ENCODE measurements around the gene TNRC18.

TNRC18 gene

DNA sequence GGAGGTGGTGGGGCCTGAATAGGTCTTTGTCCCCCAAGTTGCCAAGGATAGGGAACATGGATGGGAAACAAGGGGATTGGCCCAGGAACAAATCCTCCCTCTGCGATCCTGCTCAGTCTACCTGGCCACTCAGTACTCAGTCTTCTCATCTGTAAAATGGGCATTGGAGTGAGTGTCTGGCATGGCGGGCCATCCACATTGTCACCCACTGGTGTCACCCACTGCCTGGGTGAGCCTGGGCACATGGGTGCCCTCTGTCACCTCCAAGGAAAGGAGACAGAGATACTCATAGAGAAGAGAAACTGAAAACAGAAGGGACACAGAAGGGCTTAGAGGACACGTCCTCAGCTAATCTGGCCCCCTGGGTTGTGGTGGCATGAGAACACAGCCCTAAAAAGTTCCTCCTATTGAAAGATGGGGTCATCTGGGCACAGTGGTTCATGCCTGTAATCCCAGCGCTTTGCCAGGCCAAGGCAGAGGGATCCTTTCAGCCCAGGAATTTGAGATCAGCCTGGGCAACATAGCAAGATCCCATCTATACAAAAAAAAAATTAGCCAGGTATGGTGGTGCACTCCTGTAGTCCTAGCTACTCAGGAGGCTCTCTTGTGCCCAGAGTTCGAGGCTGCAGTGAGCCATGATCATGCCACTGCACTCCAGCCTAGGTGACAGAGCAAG is 12.5 kb upstream of the TNRC18 start:
- DNase-seq (ENCODE audit: low read depth), result no peak
- no peak overlapping the region for H3K4me3 ChIP-seq (ENCODE audit: control insufficient read depth, low read depth, low read length)

DNA sequence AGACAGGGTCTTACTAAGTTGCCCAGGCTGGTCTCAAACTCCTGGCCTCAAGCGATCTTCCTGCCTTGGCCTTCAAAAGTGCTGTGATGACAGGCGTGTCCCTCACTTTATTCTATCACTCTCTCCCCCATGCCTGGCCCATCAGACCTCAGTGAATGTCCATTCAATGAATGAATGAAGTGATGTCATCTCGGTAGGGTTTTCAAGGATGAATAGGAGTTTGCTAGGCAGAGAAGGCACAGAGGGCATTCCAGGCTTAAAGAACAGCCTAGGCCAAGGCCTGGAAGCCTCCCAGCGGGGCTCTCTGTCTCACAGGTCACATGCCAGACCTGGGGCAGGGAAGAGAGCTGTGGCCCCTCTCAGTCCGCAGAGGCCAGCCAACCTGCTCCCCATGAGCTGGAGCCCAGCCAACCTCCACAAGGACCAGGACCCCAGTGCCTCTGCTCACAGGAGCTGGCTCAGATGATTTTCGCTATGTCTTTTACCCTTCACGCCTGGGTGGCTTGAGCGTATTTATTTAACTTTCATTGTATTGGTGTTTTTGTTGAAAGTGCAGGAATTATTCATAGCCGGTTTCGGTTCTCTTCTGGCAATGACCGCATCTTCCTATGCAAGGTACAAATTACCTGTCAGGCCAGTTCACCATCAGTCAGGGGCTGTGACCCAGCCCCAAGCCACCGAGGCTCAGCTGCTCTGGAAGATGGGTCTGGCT is 11.8 kb upstream of the TNRC18 start:
- no peak for DNase-seq (ENCODE audit: low read depth)
- H3K4me3 ChIP-seq (ENCODE audit: control insufficient read depth, low read depth, low read length), result no peak overlapping the region
- TF ChIP-seq, protein P1, sequence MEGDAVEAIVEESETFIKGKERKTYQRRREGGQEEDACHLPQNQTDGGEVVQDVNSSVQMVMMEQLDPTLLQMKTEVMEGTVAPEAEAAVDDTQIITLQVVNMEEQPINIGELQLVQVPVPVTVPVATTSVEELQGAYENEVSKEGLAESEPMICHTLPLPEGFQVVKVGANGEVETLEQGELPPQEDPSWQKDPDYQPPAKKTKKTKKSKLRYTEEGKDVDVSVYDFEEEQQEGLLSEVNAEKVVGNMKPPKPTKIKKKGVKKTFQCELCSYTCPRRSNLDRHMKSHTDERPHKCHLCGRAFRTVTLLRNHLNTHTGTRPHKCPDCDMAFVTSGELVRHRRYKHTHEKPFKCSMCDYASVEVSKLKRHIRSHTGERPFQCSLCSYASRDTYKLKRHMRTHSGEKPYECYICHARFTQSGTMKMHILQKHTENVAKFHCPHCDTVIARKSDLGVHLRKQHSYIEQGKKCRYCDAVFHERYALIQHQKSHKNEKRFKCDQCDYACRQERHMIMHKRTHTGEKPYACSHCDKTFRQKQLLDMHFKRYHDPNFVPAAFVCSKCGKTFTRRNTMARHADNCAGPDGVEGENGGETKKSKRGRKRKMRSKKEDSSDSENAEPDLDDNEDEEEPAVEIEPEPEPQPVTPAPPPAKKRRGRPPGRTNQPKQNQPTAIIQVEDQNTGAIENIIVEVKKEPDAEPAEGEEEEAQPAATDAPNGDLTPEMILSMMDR (IDR thresholded peaks at IDR 0.05; ENCODE audit: control insufficient read depth, insufficient read depth, low read depth, low read length, missing control alignments), result no peak

More for the DNA sequence above, 12.5 kb upstream of the TNRC18 start:
- TF ChIP-seq, protein P1 (IDR thresholded peaks at IDR 0.05; ENCODE audit: control insufficient read depth, insufficient read depth, low read depth, low read length, missing control alignments), result no peak

DNA sequence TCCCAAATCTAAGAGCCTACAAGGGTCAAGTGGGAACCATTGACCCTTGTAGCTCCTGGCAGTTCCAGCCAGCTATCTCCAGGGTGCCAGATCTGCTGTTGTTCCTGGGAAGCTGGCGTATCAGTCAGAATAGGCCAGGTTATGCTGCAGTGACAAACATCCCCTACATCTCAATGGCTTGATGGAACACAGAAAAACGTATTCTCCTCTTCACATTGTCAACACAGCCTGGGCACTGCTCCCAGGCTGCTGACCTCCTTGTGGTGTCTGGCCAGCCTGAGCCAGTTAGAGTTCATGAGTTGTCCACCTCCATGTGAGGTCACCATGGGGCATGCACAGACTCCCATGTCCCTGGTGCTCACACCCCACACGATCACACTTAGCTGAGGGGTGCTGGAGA is 9.5 kb upstream of the TNRC18 start:
- no peak overlapping the region for H3K4me3 ChIP-seq (ENCODE audit: control insufficient read depth, low read depth, low read length)
- TF ChIP-seq, protein P1 (IDR thresholded peaks at IDR 0.05; ENCODE audit: control insufficient read depth, insufficient read depth, low read depth, low read length, missing control alignments), result no peak

DNA sequence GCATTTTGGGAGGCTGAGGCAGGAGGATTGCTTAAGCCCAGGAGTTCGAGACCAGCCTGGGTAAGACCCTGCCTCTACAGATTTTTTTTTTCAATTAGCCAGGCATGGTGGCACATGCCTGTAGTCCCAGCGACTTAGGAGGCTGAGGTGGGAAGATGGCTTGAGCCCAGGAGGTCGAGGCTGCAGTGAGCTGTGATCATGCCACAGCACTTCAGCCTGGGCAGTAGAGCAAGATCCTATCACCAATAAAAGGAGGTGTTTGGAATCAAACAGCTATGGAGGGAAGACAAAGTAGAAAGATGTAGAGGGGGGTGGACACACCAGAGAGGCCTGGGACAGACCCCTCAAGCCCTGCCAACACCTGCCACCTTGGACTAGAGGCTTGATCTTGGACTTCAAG is 9.1 kb upstream of the TNRC18 start:
- DNase-seq (ENCODE audit: low read depth), result no peak
- no peak overlapping the region for H3K4me3 ChIP-seq (ENCODE audit: control insufficient read depth, low read depth, low read length)
- TF ChIP-seq, protein P1 (IDR thresholded peaks at IDR 0.05; ENCODE audit: control insufficient read depth, insufficient read depth, low read depth, low read length, missing control alignments), result no peak

More for the DNA sequence above, 9.5 kb upstream of the TNRC18 start:
- DNase-seq (ENCODE audit: low read depth), result no peak

DNA sequence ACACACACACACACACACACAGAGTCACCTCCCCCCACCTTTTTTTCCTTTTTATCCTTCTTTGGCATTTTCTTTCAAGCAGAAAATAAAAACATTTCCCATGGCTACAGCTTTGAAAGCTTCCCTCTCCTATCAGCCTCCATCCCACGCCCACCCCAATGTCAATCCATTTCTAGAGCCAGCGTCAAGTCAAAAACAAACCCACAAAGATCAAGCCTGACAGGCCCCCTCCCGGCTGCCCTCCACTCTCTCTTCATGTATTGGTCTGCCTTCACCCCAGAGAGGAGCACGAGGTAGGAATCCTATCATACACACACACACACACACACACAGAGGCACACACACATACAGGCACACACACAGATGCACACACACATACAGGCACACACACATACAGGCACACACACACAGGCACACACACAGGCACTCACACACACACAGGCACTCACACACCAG is 8.0 kb upstream of the TNRC18 start:
- TF ChIP-seq, protein P1 (IDR thresholded peaks at IDR 0.05; ENCODE audit: control insufficient read depth, insufficient read depth, low read depth, low read length, missing control alignments), result no peak
- DNase-seq (ENCODE audit: low read depth), result no peak
- H3K4me3 ChIP-seq (ENCODE audit: control insufficient read depth, low read depth, low read length), result no peak overlapping the region

DNA sequence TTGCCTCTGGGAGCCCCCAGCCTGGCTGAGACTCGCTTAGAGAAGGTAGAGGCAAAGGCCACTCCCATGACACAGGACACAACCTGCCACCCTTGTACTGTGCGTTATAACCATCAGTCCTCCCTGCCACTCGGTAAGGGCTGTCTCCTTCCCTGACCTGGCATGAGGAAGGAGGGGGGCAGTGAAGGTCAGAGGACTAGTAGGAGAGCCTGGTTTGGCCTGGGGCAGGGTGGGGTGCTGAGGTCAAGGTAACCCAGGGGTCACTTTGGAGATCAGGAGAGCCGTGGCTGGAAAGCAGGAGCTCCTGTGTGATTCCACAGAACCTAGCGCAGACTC is 6.9 kb upstream of the TNRC18 start:
- TF ChIP-seq, protein P1 (IDR thresholded peaks at IDR 0.05; ENCODE audit: control insufficient read depth, insufficient read depth, low read depth, low read length, missing control alignments), result no peak
- DNase-seq (ENCODE audit: low read depth), result no peak
- H3K4me3 ChIP-seq (ENCODE audit: control insufficient read depth, low read depth, low read length), result peak overlapping the region; percentile 76

Measured in AG09309 (cell line).